Stimulated activated CD4-positive, alpha-beta T cell treated with anti-CD3 and anti-CD28 coated beads, Interleukin-1b, Interleukin-23, amount 100 ng/mL, for 1 hour (primary cell): ENCODE results near the gene OSBP2.

Source experiments
- DNase-seq, 2 donors: peaks; one replicate each; pipeline ENCODE4 v3.0.0-alpha.2; 2020; ENCODE audit warnings: low read depth in 2 of 2

The OSBP2 gene

DNA sequence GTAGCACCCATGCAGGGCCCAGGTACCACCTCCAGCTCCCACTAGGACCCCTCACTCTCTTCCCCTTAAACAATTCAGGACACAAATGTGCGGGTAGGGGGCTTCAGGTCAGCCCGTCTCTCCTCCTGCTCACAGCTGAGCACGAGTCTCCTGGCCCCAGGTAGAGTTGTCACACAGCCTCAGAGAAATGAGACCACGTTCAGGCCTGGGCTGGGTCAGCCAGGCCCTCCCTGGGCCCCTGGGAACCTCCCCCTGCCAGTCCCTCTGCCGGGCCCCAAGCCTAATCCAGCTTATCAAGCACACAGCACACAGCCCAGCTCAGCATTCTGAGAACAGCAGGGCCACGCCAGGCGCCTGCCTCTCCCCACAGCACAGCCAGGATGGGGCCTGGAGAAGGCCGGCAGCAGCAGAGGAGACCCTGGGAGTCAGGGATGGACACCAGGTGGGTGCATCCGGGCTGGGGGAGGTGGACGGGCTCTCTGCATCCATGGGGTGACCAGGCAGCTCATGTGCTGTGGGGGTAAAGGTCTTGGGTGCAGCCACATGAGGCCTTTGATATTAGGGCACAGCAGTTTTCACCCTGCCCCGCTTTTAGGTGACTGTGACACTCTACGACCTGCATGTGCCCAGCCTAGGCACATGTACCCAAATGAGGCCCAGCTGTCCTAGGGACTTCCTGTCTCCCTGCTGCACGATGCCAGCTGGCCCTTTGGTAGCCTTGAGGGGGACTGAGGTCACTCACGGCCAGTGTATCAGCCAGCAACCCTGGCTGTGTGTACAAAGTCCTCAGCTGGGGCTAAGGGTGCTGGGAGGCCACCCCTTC is 186.9 kb downstream of the OSBP2 start:
- no peak for DNase-seq

DNA sequence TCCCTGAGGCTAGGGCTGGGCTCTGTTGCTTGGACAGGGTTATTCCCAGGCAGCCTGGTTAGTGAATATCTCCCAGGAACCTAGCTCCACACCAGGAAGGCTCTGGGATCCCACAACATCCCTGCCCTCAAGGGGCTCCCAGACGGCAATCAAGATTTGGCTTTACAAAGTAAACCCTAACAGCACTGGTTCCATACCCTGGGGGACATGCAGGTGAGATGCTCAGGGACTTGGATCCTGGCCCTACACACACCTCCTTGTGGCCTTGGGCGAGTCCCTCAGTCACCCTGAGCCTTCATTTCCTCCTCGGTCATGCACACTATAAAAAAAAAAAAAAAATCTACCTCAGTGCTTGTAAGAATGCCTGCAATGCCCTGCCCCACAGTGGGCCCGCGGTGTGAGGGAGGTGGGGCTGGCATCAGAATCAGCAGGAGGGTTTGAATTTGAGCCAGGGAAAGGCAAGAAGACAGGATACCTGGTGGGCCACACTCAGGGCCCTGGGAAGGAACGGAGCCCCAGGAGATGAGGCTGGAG is 187.6 kb downstream of the OSBP2 start:
- DNase-seq: no peak

DNA sequence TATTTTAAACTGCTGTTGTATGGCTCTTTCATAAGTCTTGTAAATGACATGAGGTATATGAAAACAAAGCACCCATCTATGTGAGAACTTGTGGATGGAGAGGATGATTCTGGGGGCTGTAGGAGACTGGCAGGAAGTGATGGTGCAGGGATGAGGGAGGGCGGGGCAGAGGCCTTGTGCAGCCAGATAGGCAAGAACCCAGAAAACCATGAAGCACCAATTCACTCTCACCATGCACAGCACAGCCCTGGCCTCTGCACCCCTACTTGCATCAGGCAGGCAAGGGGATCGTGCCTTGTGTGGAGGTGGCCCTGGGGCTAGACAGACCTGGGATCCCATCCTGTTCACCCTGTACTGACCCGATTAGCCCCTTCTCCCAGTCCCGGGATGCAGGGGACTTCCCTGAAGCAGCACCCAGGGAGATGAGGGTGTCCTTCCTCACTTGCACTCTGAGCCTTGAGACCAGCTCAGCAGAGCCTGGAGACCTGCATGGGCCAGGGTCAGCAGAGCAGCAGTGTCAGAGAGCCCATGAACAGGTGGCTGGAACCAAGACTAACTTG is 188.4 kb downstream of the OSBP2 start:
- no peak for DNase-seq

GRCh38 chr22:30883586-30884145 is 189.0 kb downstream of the OSBP2 start:
- no peak for DNase-seq

DNA sequence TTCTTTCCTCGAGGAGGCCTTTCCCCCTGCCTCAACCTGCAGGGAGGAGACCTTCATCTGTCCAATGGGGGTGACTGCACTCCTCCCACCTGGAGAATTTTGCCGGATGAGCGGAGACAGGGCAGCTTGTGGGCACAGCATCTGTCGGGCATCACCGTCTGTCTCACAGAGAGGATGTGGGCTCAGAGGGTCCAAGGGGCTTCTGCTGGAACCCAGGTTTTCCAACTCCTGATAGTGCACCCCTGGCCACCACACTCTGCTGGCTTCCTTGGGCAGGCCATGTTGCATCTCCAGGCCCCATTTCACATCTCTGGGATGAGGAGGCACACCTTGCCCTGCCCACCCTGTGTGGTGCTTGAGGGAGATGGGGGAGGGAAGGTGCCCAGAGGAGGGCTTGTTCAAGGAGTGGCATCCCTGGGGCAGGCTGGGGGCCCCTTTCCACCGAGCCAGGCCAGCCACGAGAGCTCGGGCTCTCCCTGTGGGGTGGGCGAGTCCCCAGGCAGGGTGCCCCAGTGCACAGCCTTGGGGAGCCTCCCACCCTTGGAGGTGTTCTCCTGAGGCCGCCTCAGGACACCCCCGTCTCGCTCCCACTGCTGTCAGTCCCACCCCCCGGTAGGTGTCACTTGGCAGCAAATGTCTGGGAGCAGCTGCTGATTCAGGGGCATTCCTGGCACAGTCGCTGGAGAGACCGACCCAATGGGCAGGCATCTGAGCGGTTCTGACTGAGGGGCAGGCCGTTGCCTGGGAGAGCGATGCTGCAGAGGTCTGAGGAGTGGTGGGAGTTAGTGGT is 189.7 kb downstream of the OSBP2 start:
- DNase-seq: no peak

DNA sequence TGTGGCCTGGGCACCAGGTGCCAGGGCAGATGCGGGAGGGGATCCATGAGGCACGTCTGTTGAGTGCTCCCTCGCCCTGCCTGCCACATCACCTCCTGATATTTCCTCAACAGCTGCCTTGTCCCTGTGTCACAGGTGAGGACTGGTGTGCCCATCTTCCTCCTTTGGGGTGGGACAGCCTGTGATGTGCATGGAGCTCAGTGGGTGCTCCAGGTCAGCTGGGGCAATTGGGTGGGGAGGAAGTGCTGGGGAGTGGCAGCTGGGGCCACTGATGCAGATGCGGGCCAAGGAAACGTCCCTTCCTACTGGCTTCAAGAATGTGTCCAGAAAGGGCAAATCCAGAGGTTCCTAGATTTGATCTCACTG is 190.3 kb downstream of the OSBP2 start:
- DNase-seq: no peak

DNA sequence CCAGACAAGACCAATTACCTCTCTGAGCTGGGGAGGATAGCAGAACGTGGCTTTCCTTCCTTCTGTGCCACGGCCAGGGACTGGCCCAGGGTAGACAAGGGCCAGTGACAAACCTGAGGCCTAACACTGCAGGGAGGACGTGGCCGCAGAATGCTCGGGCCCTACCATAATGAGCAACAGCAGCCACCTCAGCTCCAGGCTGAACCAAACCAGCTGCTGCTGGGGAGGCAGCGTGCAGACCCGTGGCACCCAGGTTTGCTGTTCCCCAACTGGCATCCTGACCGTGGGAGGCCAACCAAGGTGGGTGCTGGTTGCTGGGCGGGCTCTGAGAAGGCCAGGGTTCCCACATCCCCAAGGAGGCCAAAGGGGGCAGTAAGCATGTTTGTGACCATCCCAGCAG is 190.9 kb downstream of the OSBP2 start:
- DNase-seq: no peak

GRCh38 chr22:30887453-30887852 is 192.8 kb downstream of the OSBP2 start:
- DNase-seq: no peak

- no peak for DNase-seq
Measured at GRCh38 chr22:30887861-30888260, 193.2 kb downstream of the OSBP2 start.

DNA sequence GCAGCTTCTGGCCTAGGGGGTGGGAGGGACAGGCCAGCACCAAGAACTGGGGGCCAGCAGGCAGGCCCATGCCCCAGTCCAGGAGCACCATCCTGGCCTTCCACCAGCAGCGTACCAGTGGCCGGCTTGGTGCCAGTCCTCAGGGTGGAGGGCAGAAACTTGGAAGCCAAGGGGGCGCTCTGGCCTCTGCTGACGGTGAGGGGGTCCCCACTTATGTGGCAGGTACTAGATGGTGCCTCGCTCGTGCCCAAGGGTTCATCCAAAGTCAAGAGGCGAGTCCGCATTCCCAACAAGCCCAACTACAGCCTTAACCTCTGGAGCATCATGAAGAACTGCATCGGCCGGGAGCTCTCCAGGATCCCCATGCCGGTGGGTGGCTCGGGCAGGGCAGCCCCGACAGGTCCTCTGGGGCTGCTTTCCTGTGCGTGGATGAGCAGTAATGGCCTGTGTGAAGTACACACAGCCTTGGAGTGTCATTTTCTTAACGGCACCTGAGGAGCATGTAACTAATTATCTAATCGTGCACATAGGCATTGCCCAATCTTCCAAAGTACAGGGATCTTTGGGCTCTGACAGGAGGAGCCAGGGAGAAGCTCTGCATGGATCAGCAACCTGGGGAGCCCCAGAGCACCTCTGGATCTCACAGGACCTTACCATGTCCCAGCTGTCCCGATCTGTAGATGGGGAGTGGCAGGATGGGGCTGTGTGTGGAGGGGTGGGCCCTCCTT is 194.8 kb downstream of the OSBP2 start:
- DNase-seq: no peak

DNA sequence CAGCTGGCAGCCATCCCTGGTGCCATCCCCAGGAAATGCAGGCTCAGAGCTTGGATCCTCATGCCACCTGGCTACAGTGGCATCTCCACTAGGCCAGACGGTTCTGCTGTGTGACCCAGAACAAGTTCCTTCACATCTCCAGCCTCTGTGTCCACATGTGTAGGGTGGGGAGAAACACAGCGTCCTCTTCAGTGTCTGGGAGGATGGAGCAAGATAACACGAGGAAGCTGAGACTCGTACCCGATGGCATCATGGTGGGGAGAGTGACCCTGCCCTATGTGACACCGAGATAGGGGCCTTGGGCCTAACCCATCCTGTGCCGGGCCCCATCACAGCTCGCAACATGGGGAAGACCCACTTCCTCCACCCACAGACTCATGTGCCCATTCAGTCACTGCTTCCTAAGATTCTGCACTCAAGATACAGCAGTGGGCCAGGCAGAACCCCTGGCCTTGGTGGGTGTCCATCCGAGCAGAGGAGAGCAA is 195.4 kb downstream of the OSBP2 start:
- DNase-seq: no peak

DNA sequence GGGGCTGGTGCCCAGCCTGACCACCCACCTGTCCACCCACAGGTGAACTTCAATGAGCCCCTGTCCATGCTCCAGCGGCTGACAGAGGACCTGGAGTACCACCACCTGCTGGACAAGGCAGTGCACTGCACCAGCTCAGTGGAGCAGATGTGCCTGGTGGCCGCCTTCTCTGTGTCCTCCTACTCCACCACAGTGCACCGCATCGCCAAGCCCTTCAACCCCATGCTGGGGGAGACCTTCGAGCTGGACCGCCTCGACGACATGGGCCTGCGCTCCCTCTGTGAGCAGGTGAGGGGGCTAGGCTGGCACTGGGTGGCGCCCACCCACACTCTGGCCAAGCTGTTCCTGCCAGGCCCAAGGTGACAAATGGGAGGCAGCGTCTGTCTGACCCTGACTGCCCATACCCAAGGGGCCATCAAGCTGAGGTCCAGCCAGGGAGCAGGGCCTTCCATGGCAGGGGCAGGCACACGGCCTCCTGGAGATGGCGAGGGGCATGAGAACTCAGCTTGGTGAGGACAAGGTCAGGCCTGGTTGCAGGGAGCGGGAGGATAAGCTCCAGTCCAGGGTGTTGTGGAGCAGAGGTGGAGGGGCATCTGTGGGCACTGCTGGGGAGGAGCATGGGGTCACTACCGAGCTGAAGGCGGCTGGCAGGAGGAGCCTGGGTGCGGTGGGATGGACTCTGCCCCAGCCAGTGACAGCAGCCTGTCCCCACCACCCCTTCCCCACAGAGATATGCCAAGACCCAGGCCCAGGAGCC is 196.2 kb downstream of the OSBP2 start:
- no peak for DNase-seq

DNA sequence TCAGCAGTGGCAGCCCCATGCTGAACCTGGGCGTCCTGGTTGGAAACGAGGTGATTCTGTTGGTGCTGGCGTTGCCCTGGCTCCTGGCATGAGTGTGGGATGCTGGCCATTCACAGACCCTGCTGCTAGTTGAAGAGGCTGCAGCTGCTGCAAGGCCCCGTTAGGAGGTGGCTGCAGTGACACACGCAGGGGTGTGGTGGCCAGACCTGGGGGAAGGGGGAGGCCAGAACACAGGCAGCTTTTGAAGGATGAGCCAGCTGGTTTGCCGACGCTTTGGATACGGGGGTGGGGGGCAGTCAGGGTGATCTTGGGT is 196.7 kb downstream of the OSBP2 start:
- no peak for DNase-seq

DNA sequence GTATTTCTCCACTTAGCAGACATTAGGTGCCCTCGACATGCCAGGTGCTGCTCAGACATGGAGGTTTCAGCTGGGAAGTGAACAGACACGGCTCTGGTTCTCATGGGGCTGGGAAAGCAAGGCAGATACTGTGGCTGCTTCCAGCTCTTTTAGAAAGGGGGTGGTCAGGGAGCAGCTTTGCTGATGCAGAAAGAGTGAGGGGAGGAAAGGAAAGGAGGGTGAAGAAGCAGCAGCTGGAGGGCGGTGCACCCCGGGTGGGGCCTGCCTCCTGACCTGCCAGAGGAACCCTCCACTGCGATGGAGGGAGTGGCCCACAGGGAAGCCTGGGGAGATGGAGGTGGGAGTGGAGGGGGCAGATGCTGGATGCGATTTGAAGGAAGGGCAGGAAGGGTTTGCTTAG is 197.1 kb downstream of the OSBP2 start:
- no peak for DNase-seq

- DNase-seq: no peak
Measured at GRCh38 chr22:30892286-30892685, 197.6 kb downstream of the OSBP2 start.

DNA sequence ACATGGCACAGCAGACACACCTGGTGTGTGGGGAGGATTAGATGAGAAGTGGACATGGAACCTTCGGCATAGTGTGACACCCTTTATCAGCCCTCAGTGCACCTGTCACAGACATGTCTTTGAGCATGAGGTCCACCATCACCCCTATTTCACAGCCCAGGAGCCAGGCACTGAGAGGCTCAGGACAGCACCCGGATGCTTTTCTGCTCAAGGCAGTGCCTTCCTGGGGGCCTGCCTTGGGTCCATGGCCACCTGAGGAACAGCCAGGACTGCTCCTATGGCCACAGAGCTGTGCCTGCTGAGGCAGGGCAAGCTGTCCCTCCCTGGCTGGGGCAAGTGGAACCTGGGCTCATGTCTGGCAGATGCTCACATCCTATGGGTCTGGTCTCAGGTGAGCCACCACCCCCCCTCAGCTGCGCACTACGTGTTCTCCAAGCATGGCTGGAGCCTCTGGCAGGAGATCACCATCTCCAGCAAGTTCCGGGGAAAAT is 198.1 kb downstream of the OSBP2 start:
- no peak for DNase-seq

DNA sequence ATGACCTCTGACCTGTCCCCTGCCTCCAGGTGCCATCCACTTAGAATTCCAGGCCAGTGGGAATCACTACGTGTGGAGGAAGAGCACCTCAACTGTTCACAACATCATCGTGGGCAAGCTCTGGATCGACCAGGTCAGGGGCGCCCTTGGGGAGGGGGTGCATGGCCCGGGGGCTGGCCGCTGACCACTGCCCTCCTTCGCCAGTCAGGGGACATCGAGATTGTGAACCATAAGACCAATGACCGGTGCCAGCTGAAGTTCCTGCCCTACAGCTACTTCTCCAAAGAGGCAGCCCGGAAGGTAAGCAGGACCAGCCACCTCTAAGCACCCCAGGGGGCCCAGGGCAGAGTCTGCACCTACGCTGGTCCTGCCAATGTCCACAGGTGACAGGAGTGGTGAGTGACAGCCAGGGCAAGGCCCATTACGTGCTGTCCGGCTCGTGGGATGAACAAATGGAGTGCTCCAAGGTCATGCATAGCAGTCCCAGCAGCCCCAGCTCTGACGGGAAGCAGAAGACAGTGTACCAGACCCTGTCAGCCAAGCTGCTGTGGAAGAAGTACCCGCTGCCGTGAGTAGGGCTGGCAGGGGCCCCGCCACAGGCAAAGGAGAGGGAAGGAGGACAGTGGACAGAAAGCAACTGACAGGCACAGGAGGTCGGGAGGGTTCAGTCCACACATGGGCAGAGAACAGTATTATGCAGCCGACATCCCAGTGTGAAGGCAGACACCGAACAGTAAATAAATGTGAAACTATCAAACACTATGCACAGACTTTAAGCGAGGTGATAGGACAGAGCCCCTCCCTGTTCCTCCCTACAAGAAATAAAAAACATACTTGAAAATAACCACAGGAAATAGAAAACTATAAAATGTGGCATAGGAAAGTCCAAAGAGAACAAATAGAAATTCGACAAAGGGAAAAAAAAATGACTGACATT is 199.0 kb downstream of the OSBP2 start:
- no peak for DNase-seq

GRCh38 chr22:30894371-30894740 is 199.7 kb downstream of the OSBP2 start:
- no peak for DNase-seq

- DNase-seq: no peak
Measured at GRCh38 chr22:30902496-30903357, 208.1 kb downstream of the OSBP2 start.
